NT2/D1 (cell line): Measurements from ENCODE around the gene PLA2G3.

Experiments
- SUZ12 ChIP-seq: IDR thresholded peaks from 2 replicates; pipeline ENCODE4 v1.6.1; 2011; ENCODE audit not compliant: insufficient read length, insufficient read depth; ENCODE audit errors: extremely low read depth
- ZNF274 ChIP-seq: IDR thresholded peaks from 2 replicates; pipeline ENCODE4 v1.6.1; 2011; ENCODE audit warnings: mild to moderate bottlenecking, low read depth, low read length

DNA sequence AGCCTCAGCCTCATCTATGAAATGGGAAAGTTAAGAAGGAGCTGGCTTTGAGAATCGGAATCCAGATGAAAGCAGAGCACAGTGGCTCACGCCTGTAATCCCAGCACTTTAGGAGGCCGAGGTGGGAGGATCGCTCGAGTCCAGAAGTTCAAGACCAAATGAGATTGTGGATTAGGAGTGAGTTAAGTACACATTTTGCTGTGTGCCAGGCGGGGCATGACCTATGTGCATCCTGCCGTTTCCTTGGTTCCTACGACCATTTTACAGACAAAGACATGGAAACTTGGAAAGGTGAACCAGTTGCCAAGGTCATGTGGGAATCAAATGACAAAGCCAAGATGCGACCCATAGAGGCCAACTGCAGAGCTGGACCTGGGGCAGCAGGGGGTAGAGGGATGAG is 4.2 kb downstream of the PLA2G3 start:
- TF ChIP-seq ZNF274 (no peak), SUZ12 (no peak)
